DMS114 treated with DMSO at 0.1 percent for 48 hours (cell line): ENCODE data around the gene CAMKV.
"Not testable (repeated sequence)": the region's sequence is repeated elsewhere in the genome, so short reads cannot be mapped to it uniquely, and the experiment has no call there.

ENCODE experiments used
- DNase-seq: peaks from one replicate; lab custom pipeline; 2025; ENCODE audit not compliant: unreplicated experiment; lab: John Stamatoyannopoulos, UW

The CAMKV gene

GRCh38 chr3:49856181-49857005, 13.3 kb downstream of the CAMKV start, which contains the start of gene TRAIP:
Gene TRAIP, minus strand, starts transcription at chr3:49856564. Its CDS starts 111 bp downstream, at chr3:49856453.
- DNase-seq, result peak; percentile 83

DNA sequence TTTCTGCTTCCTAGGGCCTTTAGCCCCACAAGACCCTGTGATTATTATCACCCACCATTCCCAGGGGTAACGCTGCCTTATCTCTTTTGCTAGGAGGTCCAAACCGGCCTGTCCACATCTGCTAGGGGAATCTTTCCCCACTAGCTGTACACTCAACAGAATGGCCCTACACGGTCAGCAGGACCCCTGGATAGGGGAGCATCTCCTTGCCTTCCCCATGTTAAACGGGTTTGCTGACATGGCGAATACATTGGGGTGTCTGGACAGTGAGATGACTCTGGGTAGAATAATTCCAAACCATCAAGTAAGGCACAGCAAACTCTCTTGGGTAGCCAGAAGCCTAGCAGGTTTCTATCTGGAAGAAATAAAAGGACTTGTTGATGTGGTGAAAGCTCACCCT, 14.0 kb downstream of the CAMKV start:
- no peak for DNase-seq

DNA sequence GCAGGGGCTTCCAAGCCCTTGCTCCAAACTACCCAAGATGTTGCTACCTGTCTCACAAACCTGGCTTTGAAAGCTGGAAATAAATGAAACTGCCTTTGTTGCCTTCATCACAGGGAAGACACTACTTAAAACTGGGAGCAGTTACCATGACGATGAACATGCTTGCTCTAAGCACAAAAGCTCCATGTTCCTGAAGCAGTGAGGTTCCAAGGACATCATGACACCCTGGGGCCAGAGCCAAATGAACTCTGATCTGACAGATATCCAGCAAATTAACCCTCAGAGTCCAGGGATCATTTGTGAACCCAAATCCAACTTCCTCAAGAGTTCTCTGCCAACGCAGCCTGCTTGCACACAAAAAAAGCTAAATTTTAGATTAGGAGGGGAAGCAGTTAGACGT, 24.0 kb downstream of the CAMKV start:
- no peak for DNase-seq

DNA sequence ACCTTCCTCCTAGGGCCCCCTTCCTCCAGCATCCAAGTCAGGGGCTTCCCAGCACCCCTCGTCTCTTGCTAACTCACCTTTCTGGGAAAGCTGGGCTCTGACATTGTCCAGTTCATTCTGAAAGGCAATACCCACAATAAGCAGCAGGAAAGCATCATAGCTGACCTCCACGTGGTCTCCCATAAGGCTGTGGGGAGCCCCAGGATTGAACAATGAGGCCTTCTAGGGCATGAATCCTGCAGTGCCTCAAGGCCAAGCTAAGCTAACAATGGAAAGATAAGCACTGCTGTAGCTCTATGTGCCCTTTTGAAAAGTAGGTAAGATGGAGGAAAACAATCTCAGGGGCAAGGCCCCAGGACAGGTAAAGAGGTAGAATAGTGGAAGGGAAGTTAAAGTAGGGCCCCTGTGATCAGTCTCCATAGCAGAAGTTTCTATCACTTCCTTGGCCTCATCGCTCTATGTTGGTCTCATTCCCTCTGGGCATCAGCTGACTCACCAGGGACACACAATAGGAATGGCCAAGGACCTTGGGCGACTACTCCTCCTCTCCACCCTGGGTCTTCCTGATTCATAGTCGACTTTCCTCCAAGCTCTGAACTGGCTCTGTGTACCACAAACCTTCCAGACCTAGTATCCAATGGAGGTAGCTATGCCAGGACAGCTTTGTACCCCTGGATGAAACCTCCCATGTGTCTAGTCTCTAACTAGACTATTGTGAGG, 25.1 kb downstream of the CAMKV start:
- no peak for DNase-seq

GRCh38 chr3:49842843-49843517, 26.7 kb downstream of the CAMKV start:
- no peak for DNase-seq

DNA sequence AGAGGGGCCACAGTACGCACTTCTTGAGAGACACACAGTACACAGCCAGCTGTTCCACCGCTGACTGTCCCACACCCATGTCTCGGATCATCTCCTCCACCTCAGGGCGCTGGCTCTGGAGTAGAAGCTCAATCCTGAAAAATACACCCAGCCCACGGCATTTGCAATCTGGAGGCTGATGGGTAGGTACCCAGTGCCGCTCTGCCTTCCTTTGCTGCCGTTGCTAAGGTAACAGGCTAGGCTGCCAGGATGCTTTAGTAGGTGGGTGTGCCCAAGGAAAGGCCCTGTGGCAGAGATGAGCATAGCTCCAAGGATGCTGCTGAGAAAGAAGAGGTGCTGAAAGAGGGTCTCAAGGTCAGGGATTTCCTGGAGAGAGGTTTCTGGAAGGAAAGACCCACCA, 27.9 kb downstream of the CAMKV start:
- no peak for DNase-seq

DNA sequence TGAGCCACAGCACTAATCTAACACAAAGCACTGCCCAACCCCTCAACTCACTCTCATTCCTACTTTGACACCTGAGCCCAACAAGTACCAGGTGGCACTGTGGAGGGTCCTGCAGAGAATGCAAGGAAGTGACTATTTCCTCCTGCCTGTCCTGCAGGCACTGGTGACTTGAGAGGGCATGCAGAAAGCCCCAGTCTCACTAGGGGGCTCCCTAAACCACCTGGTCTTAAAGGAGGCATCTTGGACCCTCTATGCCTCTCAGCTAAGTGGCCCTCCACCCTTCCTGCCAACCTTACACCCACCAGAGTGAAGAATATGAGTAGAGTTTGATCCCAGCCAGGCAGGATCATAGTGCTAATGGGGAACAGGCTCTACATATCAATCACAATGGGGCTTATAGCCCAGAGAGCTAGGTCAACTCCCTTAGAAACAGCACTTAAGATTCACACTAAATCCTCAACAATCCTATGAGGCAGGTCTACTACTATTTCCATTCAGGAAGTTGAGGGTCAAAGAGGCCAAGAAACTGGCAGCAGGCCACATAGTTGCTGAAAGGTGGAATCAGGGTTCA, 28.5 kb downstream of the CAMKV start:
- no peak for DNase-seq

DNA sequence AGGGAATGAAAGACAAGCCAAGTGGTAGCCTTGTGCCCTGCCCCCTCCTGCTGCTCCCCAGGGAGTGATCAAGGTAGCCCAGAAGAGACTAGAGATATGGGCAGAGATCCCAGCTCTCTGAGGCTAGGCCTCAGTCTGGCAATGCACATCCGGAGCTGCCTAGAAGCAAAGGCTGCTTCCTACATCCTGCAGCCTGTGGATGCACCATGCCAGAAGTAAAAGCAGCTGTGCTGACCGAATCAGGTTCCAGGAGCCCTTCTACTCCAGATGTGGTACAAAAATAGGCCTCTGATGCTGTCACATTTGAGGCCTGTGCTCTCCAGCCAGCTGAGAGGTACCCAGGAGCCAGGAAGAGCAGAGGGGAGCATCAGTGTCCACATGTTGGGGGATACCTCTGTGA, 29.3 kb downstream of the CAMKV start:
- no peak for DNase-seq

DNA sequence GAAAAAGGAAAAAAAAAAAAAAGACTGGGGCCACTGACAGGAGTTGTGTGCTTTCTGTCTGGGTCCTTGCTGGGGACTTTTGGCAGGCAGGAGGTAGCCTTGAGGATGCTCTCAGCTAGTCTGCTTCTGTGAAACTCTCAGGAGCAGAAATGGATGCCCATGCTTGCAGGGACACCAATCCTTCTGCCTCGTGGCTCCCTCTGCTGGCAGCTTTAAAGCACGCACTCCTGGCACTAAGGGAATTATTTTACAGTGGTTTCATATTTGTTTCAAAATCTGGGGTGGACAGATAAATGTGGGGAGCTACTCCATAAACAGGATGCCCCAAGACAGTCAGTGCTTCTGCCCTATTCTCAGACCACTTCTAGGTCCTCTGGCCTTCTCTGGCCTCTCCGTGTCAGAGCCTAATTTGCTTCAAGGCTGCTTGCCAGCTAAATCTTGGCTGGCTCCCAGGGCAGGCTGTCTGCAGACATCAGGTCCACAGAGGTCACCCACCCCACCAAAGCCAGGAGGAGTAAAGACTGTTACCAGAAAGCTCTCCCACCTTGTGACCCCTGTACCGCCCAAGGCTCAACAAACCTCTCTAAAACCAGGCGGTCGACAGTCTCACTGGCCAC, 30.4 kb downstream of the CAMKV start:
- peak; percentile 49 for DNase-seq

- no peak for DNase-seq
Measured at GRCh38 chr3:49831341-49831740, 38.4 kb downstream of the CAMKV start.

GRCh38 chr3:49826016-49826415, 43.7 kb downstream of the CAMKV start:
- DNase-seq, result no peak

- DNase-seq, result not testable (repeated sequence)
Measured at GRCh38 chr3:49823131-49823530, 46.6 kb downstream of the CAMKV start.

DNA sequence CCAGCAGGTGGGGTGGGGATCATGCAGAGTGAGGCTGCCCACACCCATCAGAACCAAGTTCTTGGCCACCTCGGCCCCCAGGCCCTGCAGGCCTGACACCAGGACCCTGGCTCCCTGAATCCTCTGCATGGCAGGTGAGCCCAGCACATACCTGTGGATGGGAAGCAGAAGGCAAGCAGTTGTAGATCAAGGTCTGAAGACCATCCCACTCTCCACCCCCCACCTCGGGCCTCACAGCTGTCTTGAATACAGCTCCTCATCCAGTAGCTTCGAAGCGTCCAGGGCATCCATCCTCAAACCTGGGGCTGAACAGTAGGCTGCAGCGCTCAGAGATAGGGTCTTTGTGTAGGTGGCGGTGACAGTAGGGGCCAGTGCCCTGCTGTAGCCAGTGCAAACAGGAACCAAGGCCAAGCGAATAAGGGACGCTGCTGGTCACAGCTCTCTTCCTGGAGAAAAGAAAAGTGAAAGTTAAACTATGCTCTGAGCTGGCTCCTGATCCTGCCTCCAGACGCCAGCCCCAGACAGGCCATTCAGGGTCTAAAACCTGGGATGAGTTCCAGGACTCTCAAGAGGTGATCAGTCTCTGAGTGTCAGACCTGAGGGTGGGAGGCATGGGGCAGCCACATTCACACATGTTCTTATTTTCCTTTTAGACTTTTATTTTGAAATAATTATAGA, 56.1 kb downstream of the CAMKV start, which contains the start of gene UBA7:
Gene UBA7 (minus strand): TSS at position 457 of the 678 bp plus-strand sequence. CDS start 166 bp downstream, at position 291.
- DNase-seq, result no peak

DNA sequence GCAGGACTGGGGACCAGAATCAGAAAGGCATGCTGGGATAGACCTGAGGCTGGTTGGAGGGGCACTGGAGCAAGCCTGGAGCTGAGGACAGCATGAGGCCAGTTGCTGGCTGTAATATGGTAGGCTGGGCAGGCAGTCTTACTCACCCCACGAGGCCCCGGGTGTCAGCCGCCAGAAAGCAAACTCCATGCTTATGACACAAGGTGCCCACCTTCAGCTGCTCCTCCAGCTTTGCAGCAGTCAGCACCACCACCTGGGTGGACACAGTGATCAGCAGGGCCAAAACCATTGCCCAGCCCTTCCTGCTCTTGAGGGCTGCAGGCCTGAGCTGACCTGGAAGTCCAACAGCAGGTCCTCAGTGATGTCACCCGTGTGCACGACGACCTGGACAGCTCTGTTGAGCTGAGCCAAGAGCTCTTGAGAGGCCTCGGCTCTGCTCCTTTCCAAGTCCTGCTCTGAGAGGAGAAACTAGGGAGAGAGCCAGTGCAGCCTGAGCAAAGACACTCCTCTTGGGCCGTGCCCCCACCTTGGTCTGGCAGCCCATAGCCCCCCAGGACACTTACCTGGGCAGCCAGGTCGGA, 56.7 kb downstream of the CAMKV start:
- no peak for DNase-seq
